Fibroblast of upper back skin (primary cell): Measurements from ENCODE around the gene NTN1.
"Not testable (repeated sequence)": the region's sequence is repeated elsewhere in the genome, so short reads cannot be mapped to it uniquely, and the experiment has no call there.

Experiments used
- DNase-seq: peaks from one replicate; pipeline ENCODE4 v3.0.0-alpha.2; 2013

NTN1 gene

DNA sequence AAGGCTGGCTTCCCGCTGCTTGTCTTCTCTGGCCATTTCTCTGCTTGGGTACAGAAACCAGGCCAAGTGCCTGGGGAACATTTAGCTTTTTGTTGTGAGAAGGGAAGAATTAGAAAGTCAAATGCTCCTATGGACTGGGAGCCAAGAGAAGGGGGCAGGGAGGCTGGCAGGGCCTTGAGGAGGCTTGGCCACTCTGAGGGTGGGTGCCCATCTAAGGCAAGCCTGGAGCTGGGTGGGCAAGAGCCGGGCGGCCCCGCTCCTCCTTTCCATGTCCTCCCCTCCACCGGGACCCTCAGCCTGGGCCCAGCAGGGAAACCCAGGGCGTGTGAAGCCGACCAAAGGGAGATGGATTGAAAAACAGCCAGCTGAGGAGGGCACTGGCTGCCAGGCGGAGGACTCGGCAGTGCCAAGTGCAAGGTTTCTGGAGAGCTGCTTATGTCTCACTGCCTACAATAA is 69.4 kb downstream of the NTN1 start:
- DNase-seq: no peak

DNA sequence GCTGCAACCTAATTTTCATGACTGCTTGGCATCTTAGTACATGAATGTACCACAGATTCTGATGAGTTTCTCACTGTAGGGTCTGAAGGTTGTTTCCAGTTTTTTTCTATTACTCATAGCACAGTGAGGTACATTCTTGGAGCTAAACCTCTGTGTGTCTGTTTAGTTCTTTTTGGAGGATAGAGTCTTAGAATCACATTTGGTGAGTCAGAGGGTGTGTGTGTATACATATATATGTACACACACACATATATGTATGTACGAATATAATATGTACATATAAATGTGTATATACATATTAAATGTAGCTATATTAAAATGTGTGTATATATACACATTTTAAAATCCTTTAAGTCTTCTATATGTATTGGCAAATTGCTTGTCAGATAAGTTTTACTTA is 72.9 kb downstream of the NTN1 start:
- no peak for DNase-seq

DNA sequence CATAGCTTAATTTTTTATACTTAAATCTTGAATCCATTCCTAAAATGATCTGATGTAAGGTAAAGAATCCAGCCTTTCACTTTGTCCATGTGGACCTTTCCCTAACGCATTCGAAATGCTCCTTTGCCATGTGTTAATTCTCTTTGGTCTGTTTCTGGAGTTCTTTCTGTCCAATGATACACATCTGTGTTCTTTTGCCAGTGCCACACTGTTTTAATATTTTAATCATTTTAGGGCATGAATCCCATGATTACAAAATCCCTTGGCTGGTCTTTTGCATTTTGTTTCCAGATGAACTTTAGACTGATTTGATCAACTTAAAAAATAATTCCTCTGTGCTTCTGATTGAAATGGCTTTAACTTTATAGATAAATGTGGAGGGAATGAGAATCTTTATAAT is 74.1 kb downstream of the NTN1 start:
- no peak for DNase-seq

DNA sequence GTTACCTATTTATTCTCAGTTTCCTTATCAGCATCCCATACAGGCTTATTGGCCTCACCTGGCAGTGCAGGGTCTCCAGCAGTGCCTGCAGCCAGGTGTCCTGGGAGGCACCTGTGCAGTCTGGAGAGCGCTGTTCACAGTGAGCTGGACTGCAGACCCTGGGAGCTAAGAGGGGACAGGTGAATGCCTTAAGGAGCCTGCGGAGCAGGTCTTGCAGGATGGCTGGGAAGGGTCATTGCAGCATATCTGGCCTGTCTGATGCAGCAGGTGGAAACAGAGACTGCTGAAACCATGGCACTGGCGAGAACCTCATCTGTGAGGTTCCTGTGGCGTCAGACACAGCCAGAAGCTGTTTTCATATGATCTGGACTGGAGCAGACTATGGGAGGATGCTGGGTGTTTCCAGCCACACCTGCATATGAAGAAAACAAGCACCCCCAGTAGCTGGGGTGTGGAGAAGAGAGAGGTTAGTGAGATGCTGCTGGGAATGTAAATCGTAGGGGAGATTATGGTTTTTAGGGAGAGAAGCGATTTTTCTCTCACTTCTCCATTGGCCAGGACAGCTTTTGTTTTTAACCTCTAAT is 77.0 kb downstream of the NTN1 start:
- DNase-seq: no peak

DNA sequence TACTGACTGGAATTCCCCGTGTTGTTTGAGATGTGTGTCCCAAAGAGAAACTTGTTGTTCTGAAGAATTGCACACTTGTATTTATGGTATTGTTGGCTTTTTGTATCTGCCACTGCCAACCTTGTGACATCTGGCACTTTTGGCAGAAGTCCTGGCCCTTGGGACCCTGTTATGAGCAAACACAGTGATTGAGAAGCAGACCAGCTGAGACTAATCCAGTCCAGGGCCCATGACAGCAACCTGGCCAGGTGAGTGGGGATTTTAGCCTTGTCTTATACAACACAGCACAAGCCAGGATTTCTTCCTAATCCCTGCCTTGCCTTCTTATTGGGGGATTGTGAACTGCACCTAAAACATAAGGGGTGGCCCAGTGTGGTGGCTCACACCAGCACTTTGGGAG is 80.0 kb downstream of the NTN1 start:
- DNase-seq: no peak

DNA sequence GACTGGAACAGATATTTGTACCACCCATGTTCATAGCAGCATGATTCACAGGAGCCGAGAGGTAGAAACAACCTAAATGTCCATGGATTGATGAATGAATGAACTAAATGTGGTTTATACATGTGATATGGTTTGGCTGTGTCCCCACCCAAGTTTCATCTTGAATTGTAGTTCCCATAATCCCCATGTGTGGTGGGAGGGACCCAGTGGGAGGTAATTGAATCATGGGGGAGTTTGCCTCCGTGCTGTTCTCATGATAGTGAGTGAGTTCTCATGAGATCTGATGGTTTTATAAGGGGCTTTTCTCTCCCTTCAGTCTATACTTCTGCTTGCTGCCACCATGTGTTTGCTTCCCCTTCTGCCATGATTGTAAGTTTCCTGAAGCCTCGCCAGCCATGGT is 81.9 kb downstream of the NTN1 start:
- DNase-seq: not testable (repeated sequence)

DNA sequence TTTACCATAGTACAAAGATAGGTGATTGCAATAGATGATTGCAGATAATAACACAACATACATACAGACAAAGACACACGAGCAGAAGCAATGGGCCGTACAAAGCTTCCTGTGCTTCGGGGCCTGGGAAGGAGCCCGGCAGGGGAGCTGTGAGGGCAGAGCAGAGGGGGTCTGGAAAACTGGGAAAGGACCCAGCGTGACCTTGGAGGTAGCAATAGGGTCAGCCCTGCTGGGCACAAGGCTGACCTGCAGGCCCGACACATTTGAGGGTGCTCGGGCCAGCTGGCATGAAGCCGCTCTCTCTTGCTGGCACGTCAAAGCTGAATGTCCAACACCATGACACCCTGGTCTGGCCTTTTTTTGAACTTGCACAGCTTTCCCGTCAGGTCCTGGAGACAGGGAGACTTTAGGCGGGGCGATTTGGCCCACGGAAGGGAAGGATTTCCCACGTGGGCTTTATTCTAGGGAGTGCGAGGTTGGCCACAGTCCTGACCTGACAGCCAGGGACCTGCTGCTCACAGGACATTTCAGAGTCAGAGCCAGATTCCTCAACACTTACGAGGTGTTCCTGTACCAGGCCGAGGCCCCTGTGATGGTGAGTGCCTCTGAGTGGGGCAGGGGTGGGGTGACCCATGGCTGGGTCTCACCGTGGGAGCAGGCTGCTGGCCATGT is 83.2 kb downstream of the NTN1 start:
- DNase-seq: no peak

DNA sequence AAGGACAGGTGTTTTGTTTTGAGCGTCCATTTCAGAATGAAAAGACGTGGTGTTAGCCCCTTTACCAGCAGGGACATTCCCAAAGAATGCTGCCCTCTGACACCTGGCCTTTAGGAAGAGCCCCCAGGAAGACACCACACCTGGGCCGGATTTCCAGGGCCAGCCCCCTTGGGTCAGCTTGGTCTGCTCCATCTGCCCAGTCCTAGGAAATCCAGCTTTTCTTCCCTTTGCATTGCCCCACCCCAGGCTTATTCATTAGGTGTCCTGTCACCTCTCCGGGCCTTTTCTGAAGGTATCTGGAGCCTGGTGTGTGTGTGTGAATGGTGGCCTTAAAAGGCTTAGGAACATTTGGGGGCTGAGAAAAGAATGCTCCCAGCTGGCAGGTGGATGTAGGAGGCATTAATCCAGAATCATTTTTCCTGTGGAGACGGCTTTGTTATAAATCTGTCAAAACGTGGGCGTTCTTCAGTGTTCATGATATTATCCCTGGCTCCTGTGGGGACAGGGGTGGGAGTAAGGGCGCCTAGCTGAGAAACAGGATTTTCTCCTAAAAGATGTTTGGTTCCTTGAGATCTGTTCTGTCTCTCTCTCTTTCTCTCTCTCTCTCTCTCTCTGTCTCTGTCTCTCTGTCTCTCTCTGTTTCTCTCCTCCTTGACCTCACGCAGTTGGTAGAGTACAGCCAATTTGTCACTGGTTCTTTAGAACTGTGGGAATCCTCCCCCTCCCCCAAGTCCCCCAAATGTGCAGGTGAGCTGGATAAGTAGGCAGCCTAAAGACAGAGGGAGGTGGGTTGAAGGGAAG is 84.0 kb downstream of the NTN1 start:
- DNase-seq: no peak

DNA sequence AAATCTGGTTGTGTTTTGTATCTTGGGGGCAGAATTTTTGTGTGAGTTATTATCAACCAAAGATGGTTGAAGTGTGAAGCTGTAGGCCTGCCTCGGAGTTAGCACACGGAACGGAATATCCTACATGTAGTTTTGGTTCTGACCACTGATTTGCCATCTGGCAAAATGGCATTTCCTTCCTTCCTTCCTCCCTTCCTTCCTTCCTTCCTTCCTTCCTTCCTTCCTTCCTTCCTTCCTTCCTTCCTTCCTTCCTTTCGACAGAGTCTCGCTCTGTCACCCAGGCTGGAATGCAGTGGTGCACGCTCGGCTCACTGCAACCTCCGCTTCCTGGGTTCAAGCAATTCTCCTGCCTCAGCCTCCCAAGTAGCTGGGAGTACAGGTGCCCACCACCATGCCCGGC is 85.0 kb downstream of the NTN1 start:
- not testable (repeated sequence) for DNase-seq

DNA sequence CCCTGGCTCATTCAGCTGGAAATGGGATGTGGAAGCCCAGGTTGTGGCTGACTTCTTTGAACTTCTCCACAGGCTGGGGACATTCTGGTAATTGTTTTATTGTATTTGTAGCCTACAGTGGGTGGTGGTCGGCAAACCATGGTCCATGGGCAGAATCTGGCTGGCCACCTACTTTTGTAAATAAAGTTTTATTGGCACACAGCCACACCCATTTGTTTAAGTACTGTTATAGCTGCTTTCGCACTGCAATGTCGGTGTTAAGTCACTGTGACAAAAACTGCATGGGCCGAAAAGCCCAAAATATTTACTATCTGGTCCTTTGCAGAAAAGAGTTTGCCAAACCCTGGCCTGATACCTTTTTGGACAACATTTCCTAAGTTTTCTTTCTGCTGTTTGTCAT is 86.2 kb downstream of the NTN1 start:
- DNase-seq: no peak

DNA sequence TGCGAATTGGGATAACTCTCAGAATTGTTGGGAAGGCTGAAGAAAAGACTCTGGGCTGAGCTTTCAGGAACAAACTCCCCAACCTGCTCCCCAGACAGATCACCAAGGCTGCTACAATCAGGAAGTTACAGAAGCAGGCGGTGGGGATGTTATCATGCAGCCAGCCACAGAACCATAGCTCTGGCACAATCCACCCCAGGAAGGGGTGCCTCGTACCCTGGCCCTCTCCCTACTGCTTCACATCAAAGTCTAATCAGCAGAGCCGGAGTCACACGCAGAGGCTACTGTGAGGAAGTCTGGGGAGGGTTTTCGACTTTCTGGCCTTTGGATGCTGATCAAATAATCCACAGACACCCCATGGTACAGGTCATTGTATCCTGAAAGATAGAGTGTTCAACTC is 86.8 kb downstream of the NTN1 start:
- DNase-seq: no peak

DNA sequence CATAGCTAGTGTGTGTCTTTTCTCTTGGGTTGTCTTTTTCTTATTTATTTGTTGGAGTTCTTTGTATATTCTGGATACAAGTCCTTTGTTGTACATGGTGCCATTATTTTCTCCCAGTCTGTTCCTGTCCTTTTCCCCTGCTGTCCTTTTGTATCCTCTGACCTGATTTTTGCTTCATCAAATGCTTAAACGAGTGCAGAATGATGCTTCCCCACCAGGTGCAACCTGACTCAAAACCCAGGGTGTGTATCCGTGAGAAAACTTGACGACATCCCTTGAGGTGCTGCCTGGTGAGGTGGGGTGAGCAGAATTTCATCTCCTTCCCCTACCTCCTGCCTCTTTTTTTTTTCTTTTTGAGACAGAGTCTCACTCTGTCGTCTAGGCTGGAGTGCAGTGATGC is 88.6 kb downstream of the NTN1 start:
- DNase-seq: no peak

DNA sequence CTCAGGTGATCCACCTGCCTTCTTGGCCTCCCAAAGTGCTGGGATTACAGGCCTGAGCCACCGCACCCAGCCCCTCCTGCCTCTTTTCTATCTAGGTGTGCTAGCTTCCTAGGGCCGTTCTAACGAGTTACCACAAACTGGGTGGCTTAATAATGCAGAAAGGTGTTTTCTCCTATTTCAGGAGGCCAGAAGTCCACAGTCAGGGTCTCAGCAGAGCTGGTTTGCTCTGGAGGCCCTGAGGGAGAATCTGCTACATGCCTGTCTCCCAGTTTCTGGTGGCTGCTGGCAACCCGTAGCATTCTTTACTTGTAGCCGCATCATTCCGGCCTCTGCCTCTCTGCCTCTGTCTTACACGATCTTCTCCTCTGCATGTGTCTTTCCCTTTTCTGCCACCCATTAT is 89.2 kb downstream of the NTN1 start:
- no peak for DNase-seq

DNA sequence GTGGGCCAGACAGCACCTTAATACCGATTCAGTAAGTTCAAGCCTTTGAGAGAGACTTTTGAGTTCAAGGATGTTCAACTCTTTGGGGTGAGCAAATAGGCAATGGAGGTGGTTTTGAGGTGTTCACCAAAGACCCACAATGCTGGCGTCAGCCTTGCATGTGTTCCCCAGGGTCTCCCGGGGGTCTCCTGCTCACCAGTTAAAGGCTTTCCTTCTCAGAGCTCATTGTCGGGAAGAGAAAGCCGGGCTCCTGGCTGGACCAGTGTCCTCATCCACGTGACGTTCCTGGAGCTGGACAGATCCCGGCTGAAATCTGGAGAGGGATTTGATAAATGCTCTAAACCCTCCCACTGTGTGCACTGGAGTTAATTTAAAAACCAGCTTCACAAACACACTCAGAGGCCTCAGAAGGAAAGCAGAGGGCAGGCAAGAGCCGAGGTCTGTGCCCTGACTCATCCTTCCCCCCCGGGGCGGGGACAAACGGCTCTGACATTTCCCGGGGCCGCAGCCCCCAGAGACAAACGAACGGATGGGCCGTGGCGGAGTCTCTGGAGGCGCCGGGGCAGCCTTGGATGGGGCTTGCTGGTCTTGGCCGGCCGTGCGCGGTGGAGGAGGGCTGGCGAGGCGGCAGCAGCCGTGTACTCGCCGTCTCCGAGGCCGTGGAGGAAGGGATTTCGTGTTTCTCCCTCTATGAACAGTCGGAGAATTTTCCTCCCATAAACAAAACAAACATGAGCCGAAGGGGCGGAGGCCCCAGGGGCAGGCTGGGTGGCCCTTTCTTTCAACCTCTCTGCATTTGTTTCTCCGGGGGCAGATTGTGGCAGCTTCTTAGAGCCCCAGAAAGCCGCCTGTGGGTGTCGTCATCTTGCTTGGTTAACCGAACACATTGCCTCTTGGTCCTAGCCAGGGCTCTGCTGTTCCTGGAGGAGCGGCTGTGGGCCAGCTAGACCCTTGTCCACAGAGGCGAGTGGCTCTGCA is 94.2 kb downstream of the NTN1 start:
- DNase-seq: peak; percentile 71

DNA sequence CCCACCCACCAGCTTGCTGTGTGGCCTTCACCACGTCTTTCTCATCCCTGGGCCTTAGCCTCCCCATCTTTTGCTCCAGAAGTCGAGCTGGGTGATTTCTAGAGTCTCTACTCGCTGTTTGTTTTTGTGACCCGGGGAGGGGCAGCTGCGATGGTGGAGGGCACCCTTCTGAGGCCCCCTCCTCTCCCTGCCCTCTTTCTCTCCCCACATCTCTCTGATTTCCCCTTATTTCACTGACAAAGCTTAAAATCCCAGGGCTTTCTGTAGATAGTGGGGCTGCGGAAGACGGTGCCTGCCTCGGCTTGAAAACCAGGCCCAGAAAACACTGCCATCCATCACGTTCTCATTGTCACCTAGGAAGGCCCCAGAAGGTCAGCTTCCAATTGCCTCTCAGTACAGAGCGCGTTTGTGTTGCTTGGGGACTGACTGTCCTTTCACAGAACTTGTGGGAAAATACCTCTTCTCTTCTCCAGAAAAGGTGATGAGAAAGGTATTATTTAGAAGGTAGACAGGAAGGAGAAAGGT is 95.1 kb downstream of the NTN1 start:
- DNase-seq: no peak

DNA sequence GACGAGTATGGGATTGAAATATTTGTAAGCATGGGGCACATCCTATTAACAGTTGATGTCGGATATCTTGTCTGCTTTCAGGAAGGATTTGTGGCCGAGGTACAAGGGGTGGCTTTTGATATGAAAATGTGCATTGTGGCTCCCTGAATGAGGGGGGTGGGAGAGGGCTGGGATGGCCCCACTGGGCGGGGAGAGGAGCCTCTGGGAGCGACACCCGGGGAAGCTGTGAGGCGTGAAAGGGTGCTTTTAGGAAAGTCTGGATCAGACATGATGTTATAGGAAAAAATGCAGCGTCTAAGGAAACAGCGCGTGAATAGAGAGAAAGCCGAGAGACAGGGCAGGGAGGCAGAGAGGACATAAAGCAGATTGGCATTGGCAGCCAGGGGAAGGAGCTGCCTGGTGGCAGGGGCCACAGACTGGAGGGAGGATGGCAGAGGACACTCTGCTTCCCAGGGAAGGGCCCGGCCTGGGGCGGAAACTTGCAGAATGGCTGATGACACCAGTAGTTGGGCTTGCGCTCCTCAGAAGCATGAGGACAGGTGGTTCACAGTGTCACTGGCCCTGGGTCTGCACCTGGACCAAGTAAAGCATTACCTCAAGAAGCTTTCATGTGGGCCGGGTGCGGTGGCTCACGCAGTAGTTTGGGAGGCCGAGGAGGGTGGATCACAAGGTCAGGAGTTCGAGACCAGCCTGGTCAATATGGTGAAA is 95.7 kb downstream of the NTN1 start:
- DNase-seq: no peak

DNA sequence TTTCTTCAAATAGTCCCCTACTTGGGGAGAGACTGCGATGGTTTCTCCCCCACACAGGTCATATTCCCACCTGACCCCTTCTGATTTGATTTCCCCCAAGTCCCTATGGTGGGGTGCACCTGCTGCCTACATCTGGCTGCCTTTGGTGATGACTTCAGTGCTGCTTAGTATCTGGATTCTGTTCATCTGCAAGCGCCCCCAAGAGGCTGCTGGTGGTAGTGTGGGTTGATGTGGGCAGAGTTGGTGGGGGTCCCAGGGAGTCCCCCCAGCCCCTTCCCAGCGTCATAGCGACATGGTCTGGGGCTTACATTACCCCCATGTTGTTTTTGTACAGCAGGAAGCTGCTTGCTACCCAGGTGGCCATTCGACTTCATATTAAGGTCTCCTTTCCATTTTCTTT is 99.2 kb downstream of the NTN1 start:
- no peak for DNase-seq

DNA sequence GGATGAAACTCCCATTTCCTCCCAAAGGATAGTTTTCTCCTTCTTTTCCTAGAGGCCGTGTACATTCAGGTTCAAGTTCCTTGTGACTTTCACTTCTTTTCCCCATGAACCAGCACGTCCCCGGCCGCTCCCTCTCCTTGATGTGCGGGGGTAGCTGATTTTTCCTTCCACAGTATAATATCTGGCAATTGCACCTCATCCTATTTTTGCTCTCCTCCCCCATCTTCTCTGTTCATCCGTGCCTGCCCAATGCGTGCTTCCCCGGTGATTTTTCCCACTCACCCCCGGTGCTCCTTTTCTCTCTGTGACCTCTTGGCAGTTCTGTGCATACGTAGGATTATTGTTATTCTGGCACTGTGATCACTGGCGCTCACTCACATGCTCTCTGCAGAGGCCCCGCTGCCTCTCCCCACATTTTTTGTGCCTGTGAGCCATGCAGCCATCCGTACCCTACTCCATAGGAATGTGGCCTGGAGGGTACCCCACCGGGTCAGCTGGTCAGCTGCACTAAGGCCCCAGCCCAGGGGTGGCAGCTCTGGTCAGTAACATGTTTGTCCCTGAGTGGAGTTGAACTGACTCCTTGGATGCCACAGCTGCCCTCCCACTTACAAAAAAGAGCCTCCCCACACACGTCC is 100.0 kb downstream of the NTN1 start:
- no peak for DNase-seq

DNA sequence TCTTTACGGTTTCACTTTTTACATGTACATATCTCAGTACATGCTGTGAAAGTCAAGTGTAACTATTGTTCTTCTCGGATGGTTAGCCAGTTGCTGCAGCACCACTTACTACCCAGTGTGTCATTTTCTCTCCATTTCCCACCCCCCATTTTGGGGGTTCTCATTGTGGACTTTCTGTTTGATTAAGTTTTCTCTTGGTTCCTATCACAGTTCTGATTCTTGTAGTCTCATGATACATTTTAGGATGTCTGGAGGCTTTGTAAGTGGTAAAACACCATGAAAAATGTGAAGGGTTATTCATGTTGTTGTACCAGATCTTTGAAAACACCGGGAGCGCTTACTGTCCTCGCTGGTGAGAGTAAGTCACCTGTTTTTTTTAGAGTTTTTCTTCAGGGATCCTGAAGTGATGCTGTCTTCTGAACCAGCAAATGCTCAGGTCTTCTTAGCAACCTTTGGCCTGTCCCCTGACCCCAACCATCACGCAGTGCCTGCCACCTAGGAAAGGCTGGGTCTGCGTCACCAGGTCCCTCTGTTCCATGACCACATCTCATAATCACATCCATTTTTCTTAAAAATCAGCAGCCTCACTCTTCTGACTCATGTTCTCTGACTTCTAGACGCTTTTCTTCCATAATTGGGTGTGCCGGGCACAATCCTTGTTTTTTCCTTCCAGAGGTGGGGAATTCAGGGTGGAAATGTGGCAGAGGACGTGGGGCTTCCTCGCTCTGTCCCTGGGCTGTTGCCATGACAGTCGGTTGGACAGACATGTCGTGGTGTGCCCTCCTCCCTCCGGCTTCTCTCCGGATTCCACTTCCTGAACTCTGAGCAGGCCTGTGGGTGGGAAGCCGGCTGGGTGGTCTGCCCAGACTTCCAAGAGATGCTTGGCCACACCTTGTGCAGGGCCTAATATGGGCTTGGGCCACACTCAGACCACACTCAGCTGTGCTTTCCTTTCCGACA is 102.6 kb downstream of the NTN1 start:
- peak; percentile 5 for DNase-seq

DNA sequence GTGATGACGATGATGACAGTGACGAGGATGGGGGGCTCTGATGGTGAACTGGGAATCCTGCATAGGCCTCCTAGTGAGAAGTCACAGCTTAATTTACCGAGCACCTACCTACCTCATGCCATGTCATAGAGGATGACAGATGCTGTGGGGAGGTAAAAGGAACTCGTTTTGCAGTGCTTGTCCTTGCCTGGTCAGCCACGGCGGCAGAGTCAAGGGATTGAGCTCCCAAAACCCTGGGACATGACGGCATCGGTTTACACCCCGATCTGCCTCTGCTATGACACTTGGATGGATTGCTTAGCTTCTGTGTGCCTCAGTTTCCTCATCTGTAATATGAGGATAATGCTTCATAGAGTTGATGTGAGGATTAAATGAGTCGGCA is 103.2 kb downstream of the NTN1 start:
- DNase-seq: no peak
